ENCODE results near the gene ARHGAP15. TPM values are rescaled to one million over a fixed set of nuclear protein-coding genes. Genes with fewer than 3 reads are reported as not detected.
"Not testable (repeated sequence)": the region's sequence is repeated elsewhere in the genome, so short reads cannot be mapped to it uniquely, and the experiment has no call there.

The ARHGAP15 gene
- total RNA-seq, 2 experiments from 2014 or later = 72.1 to 98.4 TPM

DNA sequence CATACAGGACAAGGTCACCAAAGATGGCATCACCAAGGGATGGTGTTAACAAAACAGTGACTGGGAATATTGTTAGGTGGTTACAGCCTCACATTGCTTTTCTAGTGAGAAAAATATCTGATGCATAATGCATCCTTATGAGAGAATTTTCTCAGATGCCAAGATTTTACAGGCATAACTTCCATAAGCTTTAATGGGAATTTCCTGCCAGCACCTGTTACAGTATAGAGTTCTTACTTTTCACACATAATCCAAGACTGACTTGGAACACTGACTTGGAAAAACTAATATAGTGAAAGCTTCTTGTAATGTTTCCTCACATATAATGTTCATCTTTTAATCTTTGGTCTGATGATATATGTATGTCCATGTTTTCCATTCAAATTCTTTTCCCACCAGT is 402.8 kb downstream of the ARHGAP15 start:
- H2AFZ ChIP-seq (ENCODE audit: low read length) = no peak overlapping the region

DNA sequence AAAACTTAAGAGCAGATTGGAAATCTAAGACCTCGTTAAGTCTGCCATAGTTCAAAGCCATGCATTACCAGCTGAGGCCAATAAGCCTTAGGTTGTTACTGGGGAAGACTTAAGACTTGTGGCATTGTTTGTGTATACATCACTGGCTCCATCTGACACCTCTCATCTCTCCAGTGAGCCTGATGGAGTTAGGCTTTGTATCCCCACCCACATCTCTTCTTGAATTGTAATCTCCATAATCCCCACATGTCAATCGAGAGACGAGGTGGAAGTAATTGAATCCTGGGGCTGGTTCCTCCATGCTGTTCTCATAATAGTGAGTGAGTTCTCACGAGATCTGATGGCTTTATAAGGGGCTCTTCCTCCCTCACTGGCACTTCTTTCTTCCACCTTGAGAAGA is 404.6 kb downstream of the ARHGAP15 start:
- TF ChIP-seq, protein P1, sequence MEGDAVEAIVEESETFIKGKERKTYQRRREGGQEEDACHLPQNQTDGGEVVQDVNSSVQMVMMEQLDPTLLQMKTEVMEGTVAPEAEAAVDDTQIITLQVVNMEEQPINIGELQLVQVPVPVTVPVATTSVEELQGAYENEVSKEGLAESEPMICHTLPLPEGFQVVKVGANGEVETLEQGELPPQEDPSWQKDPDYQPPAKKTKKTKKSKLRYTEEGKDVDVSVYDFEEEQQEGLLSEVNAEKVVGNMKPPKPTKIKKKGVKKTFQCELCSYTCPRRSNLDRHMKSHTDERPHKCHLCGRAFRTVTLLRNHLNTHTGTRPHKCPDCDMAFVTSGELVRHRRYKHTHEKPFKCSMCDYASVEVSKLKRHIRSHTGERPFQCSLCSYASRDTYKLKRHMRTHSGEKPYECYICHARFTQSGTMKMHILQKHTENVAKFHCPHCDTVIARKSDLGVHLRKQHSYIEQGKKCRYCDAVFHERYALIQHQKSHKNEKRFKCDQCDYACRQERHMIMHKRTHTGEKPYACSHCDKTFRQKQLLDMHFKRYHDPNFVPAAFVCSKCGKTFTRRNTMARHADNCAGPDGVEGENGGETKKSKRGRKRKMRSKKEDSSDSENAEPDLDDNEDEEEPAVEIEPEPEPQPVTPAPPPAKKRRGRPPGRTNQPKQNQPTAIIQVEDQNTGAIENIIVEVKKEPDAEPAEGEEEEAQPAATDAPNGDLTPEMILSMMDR (conservative IDR thresholded peaks at IDR 0.05; ENCODE audit: low read length) = no peak
- TF ChIP-seq EZH2phosphoT487 (IDR thresholded peaks at IDR 0.05; ENCODE audit: borderline replicate concordance, low read depth, low read length) = no peak
- ChIA-PET POLR2A (no interaction called here), CTCF (ENCODE audit: unreplicated experiment) (no interaction called here)
- no peaks in the 10 kb centered on the region for H3K9me3 ChIP-seq (ENCODE audit: low read length)
- H3K4me1 ChIP-seq (ENCODE audit: insufficient read depth, low read length, poor library complexity, severe bottlenecking) = no peaks in the 10 kb centered on the region
- no peaks in the 10 kb centered on the region for H4K20me1 ChIP-seq (ENCODE audit: insufficient read depth, low read length)
- H3K79me2 ChIP-seq (ENCODE audit: insufficient read depth, low read depth, low read length) = no peaks in the 10 kb centered on the region
- H3K4me3 ChIP-seq (ENCODE audit: low read depth, low read length, poor library complexity, severe bottlenecking) = no peak overlapping the region
- no peaks in the 10 kb centered on the region for H3K36me3 ChIP-seq (ENCODE audit: insufficient read depth, low read length)
- no peak for DNase-seq (ENCODE audit: low spot score)
- no peak overlapping the region for H2AFZ ChIP-seq (ENCODE audit: low read length)
- BruUV-seq (replicated peaks) = no TSS peak
- H3K4me2 ChIP-seq (ENCODE audit: low read length) = no peak overlapping the region
- intact Hi-C loops (cut with micrococcal nuclease; ENCODE audit: unreplicated experiment) = no loop called here
- no peak overlapping the region for H3K27ac ChIP-seq (ENCODE audit: low read depth, low read length, poor library complexity, severe bottlenecking)
- no peaks in the 10 kb centered on the region for H3K9me2 ChIP-seq (ENCODE audit: insufficient read depth, low read length)

More for the DNA sequence above, 402.8 kb downstream of the ARHGAP15 start:
- Histone ChIP-seq H4K20me1 (ENCODE audit: insufficient read depth, low read length) (no peaks in the 10 kb centered on the region), H3K27ac (ENCODE audit: low read depth, low read length, poor library complexity, severe bottlenecking) (no peak overlapping the region), H3K36me3 (ENCODE audit: insufficient read depth, low read length) (no peaks in the 10 kb centered on the region), H3K4me2 (ENCODE audit: low read length) (no peak overlapping the region), H3K4me3 (ENCODE audit: low read depth, low read length, poor library complexity, severe bottlenecking) (no peak overlapping the region), H3K79me2 (ENCODE audit: insufficient read depth, low read depth, low read length) (no peaks in the 10 kb centered on the region), H3K9me3 (ENCODE audit: low read length) (no peaks in the 10 kb centered on the region), H3K4me1 (ENCODE audit: insufficient read depth, low read length, poor library complexity, severe bottlenecking) (no peaks in the 10 kb centered on the region), H3K9me2 (ENCODE audit: insufficient read depth, low read length) (no peaks in the 10 kb centered on the region)
- intact Hi-C loops (cut with micrococcal nuclease; ENCODE audit: unreplicated experiment) = no loop called here
- POLR2A ChIA-PET = no interaction called here
- CTCF ChIA-PET (ENCODE audit: unreplicated experiment) = no interaction called here
- DNase-seq (ENCODE audit: low spot score) = no peak
- TF ChIP-seq, protein P1 (conservative IDR thresholded peaks at IDR 0.05; ENCODE audit: low read length) = no peak
- no peak for TF ChIP-seq EZH2phosphoT487 (IDR thresholded peaks at IDR 0.05; ENCODE audit: borderline replicate concordance, low read depth, low read length)
- no TSS peak for BruUV-seq (replicated peaks)

DNA sequence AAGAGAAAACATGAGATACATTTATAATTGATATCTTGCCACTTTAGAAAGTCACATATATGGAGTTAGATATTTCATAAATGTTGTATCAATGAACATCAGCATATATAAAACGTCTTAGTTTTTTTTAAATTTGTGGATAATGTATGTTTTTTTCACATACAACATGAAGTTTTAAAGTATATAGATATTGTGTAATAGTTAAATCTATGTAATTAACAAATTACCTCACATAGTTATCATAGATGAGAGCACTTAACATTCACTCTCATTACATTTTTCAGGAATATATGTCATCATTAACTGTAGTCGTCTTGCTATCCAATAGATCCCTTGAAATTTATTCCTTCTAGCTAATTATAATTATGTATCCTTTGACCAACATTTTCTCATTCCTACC is 406.6 kb downstream of the ARHGAP15 start:
- no TSS peak for BruUV-seq (replicated peaks)
- ChIA-PET POLR2A (no interaction called here), CTCF (ENCODE audit: unreplicated experiment) (no interaction called here)
- DNase-seq (ENCODE audit: low spot score) = no peak
- Histone ChIP-seq H2AFZ (ENCODE audit: low read length) (no peak overlapping the region), H4K20me1 (ENCODE audit: insufficient read depth, low read length) (no peaks in the 10 kb centered on the region), H3K4me3 (ENCODE audit: low read depth, low read length, poor library complexity, severe bottlenecking) (no peak overlapping the region), H3K4me1 (ENCODE audit: insufficient read depth, low read length, poor library complexity, severe bottlenecking) (no peaks in the 10 kb centered on the region), H3K9me3 (ENCODE audit: low read length) (no peaks in the 10 kb centered on the region), H3K79me2 (ENCODE audit: insufficient read depth, low read depth, low read length) (no peaks in the 10 kb centered on the region), H3K4me2 (ENCODE audit: low read length) (no peak overlapping the region), H3K36me3 (ENCODE audit: insufficient read depth, low read length) (no peaks in the 10 kb centered on the region), H3K9me2 (ENCODE audit: insufficient read depth, low read length) (no peaks in the 10 kb centered on the region), H3K27ac (ENCODE audit: low read depth, low read length, poor library complexity, severe bottlenecking) (no peak overlapping the region)
- intact Hi-C loops (cut with micrococcal nuclease; ENCODE audit: unreplicated experiment) = no loop called here
- TF ChIP-seq EZH2phosphoT487 (IDR thresholded peaks at IDR 0.05; ENCODE audit: borderline replicate concordance, low read depth, low read length) = no peak
- TF ChIP-seq, protein P1 (conservative IDR thresholded peaks at IDR 0.05; ENCODE audit: low read length) = no peak

DNA sequence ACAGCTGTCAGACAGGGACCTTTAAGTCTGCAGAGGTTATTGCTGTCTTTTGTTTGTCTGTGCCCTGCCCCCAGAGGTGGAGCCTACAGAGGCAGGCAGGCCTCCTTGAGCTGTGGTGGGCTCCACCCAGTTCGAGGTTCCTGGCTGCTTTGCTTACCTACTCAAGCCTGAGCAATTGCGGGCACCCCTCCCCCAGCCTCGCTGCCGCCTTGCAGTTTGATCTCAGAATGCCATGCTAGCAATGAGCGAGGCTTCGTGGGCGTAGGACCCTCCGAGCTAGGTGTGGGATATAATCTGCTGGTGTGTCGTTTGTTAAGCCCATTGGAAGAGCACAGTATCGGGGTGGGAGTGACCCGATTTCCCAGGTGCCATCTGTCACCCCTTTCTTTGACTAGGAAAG is 412.7 kb downstream of the ARHGAP15 start:
- H2AFZ ChIP-seq (ENCODE audit: low read length); POLR2A ChIA-PET; H3K79me2 ChIP-seq (ENCODE audit: insufficient read depth, low read depth, low read length); H3K36me3 ChIP-seq (ENCODE audit: insufficient read depth, low read length); CTCF ChIA-PET (ENCODE audit: unreplicated experiment); H3K4me3 ChIP-seq (ENCODE audit: low read depth, low read length, poor library complexity, severe bottlenecking); H3K9me3 ChIP-seq (ENCODE audit: low read length); intact Hi-C loops (cut with micrococcal nuclease; ENCODE audit: unreplicated experiment); BruUV-seq (replicated peaks); H3K4me2 ChIP-seq (ENCODE audit: low read length); H4K20me1 ChIP-seq (ENCODE audit: insufficient read depth, low read length); DNase-seq (ENCODE audit: low spot score); H3K4me1 ChIP-seq (ENCODE audit: insufficient read depth, low read length, poor library complexity, severe bottlenecking); H3K27ac ChIP-seq (ENCODE audit: low read depth, low read length, poor library complexity, severe bottlenecking); H3K9me2 ChIP-seq (ENCODE audit: insufficient read depth, low read length): not testable (repeated sequence)

Measured in OCI-LY7 (cell line).